Fibroblast of lung (primary cell): ENCODE measurements around the gene BTRC. TPM values are rescaled to one million over a fixed set of nuclear protein-coding genes. Genes with fewer than 3 reads are reported as not detected.

Experiments
- DNase-seq, 2 donors: peaks; one replicate each; pipeline versions ENCODE4 v3.0.0 to v3.0.0-alpha.2; 2010; ENCODE audit warnings: low read depth in 2 of 2
- H2AFZ ChIP-seq: 2 replicates; pipeline ENCODE4 v1.5.1; 2012; ENCODE audit warnings: low read length, control low read depth, inconsistent platforms
- H3K27ac ChIP-seq: 2 replicates; pipeline ENCODE4 v1.5.1; 2011; ENCODE audit warnings: low read length, control low read depth; ENCODE audit not compliant: insufficient read depth
- H3K27me3 ChIP-seq: 2 replicates; pipeline ENCODE4 v1.5.1; 2011; ENCODE audit warnings: mild to moderate bottlenecking, low read length; ENCODE audit not compliant: control insufficient read depth, insufficient read depth
- H3K36me3 ChIP-seq: 2 replicates; pipeline ENCODE4 v1.5.1; 2011; ENCODE audit warnings: low read length; ENCODE audit not compliant: control insufficient read depth, insufficient read depth
- H3K4me1 ChIP-seq: 2 replicates; pipeline ENCODE4 v1.5.1; 2011; ENCODE audit warnings: low read length; ENCODE audit not compliant: control insufficient read depth, insufficient read depth; ENCODE audit errors: extremely low read depth
- H3K4me2 ChIP-seq: 2 replicates; pipeline ENCODE4 v1.5.1; 2011; ENCODE audit warnings: low read length, control low read depth; ENCODE audit not compliant: insufficient read depth; ENCODE audit errors: extremely low read depth
- H3K4me3 ChIP-seq, 4 experiments: fragments of 200-600 bp in 1 of 4; sonication (generic) in 1 of 4; replicated peaks in 1 of 4; 2 replicates each; pipeline ENCODE4 v1.5.1; 2011 to 2016; ENCODE audit warnings: low read length in 4 of 4, low read depth in 3 of 4, mild to moderate bottlenecking in 3 of 4, control low read depth in 2 of 4, inconsistent platforms in 1 of 4, mixed read lengths in 1 of 4; ENCODE audit not compliant: insufficient read depth in 1 of 4; ENCODE audit errors: control extremely low read depth in 1 of 4
- H3K79me2 ChIP-seq: 2 replicates; pipeline ENCODE4 v1.5.1; 2012; ENCODE audit warnings: mild to moderate bottlenecking, low read length, inconsistent platforms; ENCODE audit not compliant: control insufficient read depth, insufficient read depth
- H3K9ac ChIP-seq: 2 replicates; pipeline ENCODE4 v1.5.1; 2011; ENCODE audit warnings: mild to moderate bottlenecking, low read length, control low read depth; ENCODE audit not compliant: insufficient read depth
- H3K9me3 ChIP-seq: 2 replicates; pipeline ENCODE4 v1.5.1; 2012; ENCODE audit warnings: low read depth, low read length; ENCODE audit not compliant: control insufficient read depth, insufficient read depth
- H4K20me1 ChIP-seq: 2 replicates; pipeline ENCODE4 v1.5.1; 2011; ENCODE audit warnings: low read length; ENCODE audit not compliant: control insufficient read depth, insufficient read depth; ENCODE audit errors: extremely low read depth
- EZH2 ChIP-seq: IDR thresholded peaks from 2 replicates; pipeline ENCODE4 v1.5.1; 2012; ENCODE audit warnings: low read length, control low read depth, mild to moderate bottlenecking; ENCODE audit errors: missing control alignments
- polyA plus RNA-seq, 2 donors: library from polyadenylated mRNA; depleted of rRNA in 1 of 2; stranded (reverse) in 1 of 2; unstranded in 1 of 2; fragments of >200 nt; gene quantifications; 2 replicates each; pipeline ENCODE4 v1.2.1, GENCODE V29; 2011 to 2012; ENCODE audit warnings: missing spikeins in 1 of 2
- total RNA-seq: library from RNA; depleted of rRNA; stranded (reverse); fragments of >200 nt; gene quantifications from 2 replicates; pipeline ENCODE4 v1.2.1, GENCODE V29; 2014
- TF ChIP-seq, protein P1 (sequence below), 2 donors: IDR thresholded peaks in 1 of 2; conservative IDR thresholded peaks in 1 of 2; 1 replicate in 1 of 2; 2 replicates in 1 of 2; pipeline ENCODE4 v1.5.1; 2011 to 2012; ENCODE audit warnings: low read length in 2 of 2, control low read depth in 1 of 2, inconsistent platforms in 1 of 2, low read depth in 1 of 2, mild to moderate bottlenecking in 1 of 2

The BTRC gene
- total and polyA plus RNA-seq, 2 donors (not counting 1 experiment from before 2014, with no cell fraction given): 9.2 to 10.9 TPM

DNA sequence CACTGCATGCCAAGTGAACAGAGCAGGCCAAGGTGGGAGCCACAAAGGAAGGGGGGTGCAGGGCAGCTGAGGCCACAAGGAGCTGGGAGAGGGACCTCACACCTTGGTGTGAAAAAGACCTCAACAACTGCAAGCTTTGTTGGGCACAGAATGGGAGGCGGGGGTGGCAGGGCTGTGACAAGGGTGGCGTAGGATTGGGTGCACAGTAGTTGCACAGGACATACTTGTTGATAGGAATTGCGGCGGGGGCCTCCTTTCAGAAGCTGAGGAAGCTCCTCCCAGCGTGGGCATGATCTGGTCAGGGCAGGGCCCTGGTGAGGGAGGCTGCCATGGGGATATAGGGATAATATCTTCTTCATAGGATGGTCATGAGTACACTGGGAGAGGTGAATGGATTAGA lies 208.3 kb downstream of the BTRC start:
- DNase-seq: no peak
- Histone ChIP-seq H4K20me1 (no peaks in the 10 kb centered on the region), H3K27me3 (peaks cover 11% of the 10 kb centered on the region), H3K36me3 (no peaks in the 10 kb centered on the region), H2AFZ (no peak overlapping the region), H3K27ac (no peak overlapping the region), H3K9me3 (no peaks in the 10 kb centered on the region), H3K4me1 (no peaks in the 10 kb centered on the region), H3K4me3 (no peak overlapping the region), H3K9ac (no peak overlapping the region), H3K79me2 (no peaks in the 10 kb centered on the region), H3K4me2 (no peak overlapping the region)
- TF ChIP-seq EZH2: no peak
- TF ChIP-seq, protein P1, sequence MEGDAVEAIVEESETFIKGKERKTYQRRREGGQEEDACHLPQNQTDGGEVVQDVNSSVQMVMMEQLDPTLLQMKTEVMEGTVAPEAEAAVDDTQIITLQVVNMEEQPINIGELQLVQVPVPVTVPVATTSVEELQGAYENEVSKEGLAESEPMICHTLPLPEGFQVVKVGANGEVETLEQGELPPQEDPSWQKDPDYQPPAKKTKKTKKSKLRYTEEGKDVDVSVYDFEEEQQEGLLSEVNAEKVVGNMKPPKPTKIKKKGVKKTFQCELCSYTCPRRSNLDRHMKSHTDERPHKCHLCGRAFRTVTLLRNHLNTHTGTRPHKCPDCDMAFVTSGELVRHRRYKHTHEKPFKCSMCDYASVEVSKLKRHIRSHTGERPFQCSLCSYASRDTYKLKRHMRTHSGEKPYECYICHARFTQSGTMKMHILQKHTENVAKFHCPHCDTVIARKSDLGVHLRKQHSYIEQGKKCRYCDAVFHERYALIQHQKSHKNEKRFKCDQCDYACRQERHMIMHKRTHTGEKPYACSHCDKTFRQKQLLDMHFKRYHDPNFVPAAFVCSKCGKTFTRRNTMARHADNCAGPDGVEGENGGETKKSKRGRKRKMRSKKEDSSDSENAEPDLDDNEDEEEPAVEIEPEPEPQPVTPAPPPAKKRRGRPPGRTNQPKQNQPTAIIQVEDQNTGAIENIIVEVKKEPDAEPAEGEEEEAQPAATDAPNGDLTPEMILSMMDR (conservative IDR thresholded peaks at IDR 0.05 in 1 of 2, IDR thresholded peaks at IDR 0.05 in 1 of 2; ENCODE audit: low read depth in 1 of 2, low read length in 2 of 2): no peak

DNA sequence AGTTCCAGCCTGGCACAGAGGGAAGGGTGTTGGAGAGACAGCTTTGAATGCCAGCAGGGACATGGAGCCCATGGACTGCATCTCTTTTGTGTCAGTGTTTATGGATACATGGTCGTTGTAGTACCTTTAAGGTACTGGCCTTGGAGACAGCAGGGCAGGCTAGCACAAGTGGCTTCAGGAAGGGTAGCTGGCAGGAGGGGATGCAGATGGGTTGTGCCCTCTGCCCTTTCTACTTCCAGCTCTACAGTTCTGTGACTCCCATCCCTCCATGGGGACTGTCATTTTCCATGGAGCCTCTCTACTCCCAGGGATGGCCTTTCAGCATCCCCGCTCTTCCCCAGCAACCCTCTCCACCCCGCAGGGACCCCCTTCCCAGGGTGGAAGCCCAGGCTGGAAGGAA lies 209.0 kb downstream of the BTRC start:
- DNase-seq: no peak
- H2AFZ ChIP-seq: no peak overlapping the region

DNA sequence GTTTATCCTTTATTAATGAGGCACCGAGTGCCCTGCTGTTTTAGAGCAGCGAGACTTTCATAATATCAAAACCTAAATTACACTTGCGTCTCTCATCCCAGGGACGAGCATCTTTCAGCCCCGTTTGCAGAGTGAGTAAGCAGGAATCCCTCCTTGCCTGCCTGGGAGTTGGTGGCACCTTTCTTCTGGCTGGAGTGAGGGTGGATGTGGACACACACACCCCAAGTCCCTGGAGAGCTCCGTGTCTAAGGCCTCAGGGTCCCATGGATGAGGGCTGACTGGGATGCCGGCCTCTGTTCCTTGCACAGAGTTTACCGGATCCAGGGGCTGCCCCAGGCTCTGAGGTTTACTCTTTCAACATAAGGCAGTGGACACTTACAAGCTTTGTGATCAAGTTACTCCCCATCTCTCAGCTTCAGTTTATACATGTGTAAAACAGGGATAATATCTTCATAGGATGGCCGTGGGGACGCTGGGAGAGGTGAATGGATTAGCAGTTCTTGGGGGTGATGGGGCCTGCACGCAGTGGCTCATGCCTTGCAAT lies 209.6 kb downstream of the BTRC start:
- no peak overlapping the region for H2AFZ ChIP-seq
- no peak for TF ChIP-seq EZH2
- TF ChIP-seq, protein P1 (conservative IDR thresholded peaks at IDR 0.05 in 1 of 2, IDR thresholded peaks at IDR 0.05 in 1 of 2; ENCODE audit: low read depth in 1 of 2, low read length in 2 of 2): no peak
- H3K4me1 ChIP-seq: no peaks in the 10 kb centered on the region
- H3K9me3 ChIP-seq: no peaks in the 10 kb centered on the region
- H3K4me3 ChIP-seq: no peak overlapping the region
- H3K27ac ChIP-seq: no peak overlapping the region
- no peaks in the 10 kb centered on the region for H4K20me1 ChIP-seq
- no peaks in the 10 kb centered on the region for H3K79me2 ChIP-seq
- peaks cover 16% of the 10 kb centered on the region for H3K27me3 ChIP-seq
- no peak for DNase-seq
- H3K9ac ChIP-seq: no peak overlapping the region
- H3K4me2 ChIP-seq: no peak overlapping the region
- H3K36me3 ChIP-seq: no peaks in the 10 kb centered on the region

More for the DNA sequence above, 209.0 kb downstream of the BTRC start:
- Histone ChIP-seq H4K20me1 (no peaks in the 10 kb centered on the region), H3K4me1 (no peaks in the 10 kb centered on the region), H3K4me2 (no peak overlapping the region), H3K27me3 (peaks cover 11% of the 10 kb centered on the region), H3K9me3 (no peaks in the 10 kb centered on the region), H3K9ac (no peak overlapping the region), H3K4me3 (no peak overlapping the region), H3K27ac (no peak overlapping the region), H3K36me3 (no peaks in the 10 kb centered on the region), H3K79me2 (no peaks in the 10 kb centered on the region)
- TF ChIP-seq, protein P1 (conservative IDR thresholded peaks at IDR 0.05 in 1 of 2, IDR thresholded peaks at IDR 0.05 in 1 of 2; ENCODE audit: low read depth in 1 of 2, low read length in 2 of 2): no peak
- TF ChIP-seq EZH2: no peak
